HepG2 (cell line): ENCODE data around the gene SPP1. TPM values are rescaled to one million over a fixed set of nuclear protein-coding genes. Genes with fewer than 3 reads are reported as not detected.
"Not testable (repeated sequence)": the region's sequence is repeated elsewhere in the genome, so short reads cannot be mapped to it uniquely, and the experiment has no call there.

Experiments
- ATAC-seq: fragments of 200-7000 bp; cut with Tn5 transposase; 3 replicates; pipeline ENCODE4 v1.9.1; 2020; ENCODE audit warnings: mild to moderate bottlenecking, moderate library complexity
- BruUV-seq: library from RNA; stranded (reverse); fragments of 400-500 nt; replicated peaks from 2 replicates; lab custom pipeline; 2021; lab: Mats Ljungman, UMichigan
- CTCF ChIA-PET: fragments of 300-600 bp; formaldehyde crosslinking; extraction: SDS; loops from one replicate; lab custom pipeline; 2021; ENCODE audit warnings: low total read pairs, inconsistent platforms, low intra/inter-chr PET ratio; lab: Yijun Ruan, JAX
- POLR2A ChIA-PET: fragments of 350-600 bp; sonication (Branson Sonifier 250); formaldehyde crosslinking; loops from one replicate; lab custom pipeline; 2020; ENCODE audit warnings: antibody characterized with exemption, inconsistent platforms; lab: Yijun Ruan, JAX
- DNase-seq: peaks from one replicate; pipeline ENCODE4 v3.0.0-alpha.2; 2015; ENCODE audit warnings: low spot score
- FAIRE-seq: peaks from 3 replicates; lab custom pipeline; 2011; peaks lifted over from hg19 to GRCh38; lab: Jason Lieb, UNC
- H2AFZ ChIP-seq: one replicate; pipeline ENCODE4 v1.6.1; 2011; ENCODE audit warnings: low read length, inconsistent platforms
- H3K27ac ChIP-seq: fragments of 300-600 bp; 3 replicates; pipeline ENCODE4 v1.8.0; 2011; ENCODE audit warnings: mixed run types, mild to moderate bottlenecking, mixed read lengths, low read length, inconsistent platforms; ENCODE audit not compliant: insufficient read depth; ENCODE audit errors: extremely low read length
- H3K27me3 ChIP-seq, 2 experiments: fragments of 200-600 bp in 1 of 2; 2 replicates in 1 of 2; 3 replicates in 1 of 2; pipeline versions ENCODE4 v1.6.0 to v1.8.0; 2011; ENCODE audit warnings: low read length in 2 of 2, mild to moderate bottlenecking in 2 of 2, moderate library complexity in 2 of 2, inconsistent platforms in 1 of 2; ENCODE audit not compliant: insufficient read depth in 2 of 2, control insufficient read depth in 1 of 2
- H3K36me3 ChIP-seq, 2 experiments: fragments of 200-600 bp in 1 of 2; replicated peaks in 1 of 2; 2 replicates in 1 of 2; 3 replicates in 1 of 2; pipeline versions ENCODE4 v1.5.1 to v1.8.0; 2011; ENCODE audit warnings: low read length in 2 of 2, inconsistent platforms in 1 of 2; ENCODE audit not compliant: insufficient read depth in 2 of 2, control insufficient read depth in 1 of 2
- H3K4me1 ChIP-seq: 2 replicates; pipeline ENCODE4 v1.5.1; 2012; ENCODE audit warnings: low read length, inconsistent platforms; ENCODE audit not compliant: insufficient read depth
- H3K4me2 ChIP-seq: 2 replicates; pipeline ENCODE4 v1.6.0; 2011; ENCODE audit warnings: low read depth, low read length, inconsistent platforms
- H3K4me3 ChIP-seq, 3 experiments: fragments of 200-600 bp in 1 of 3; sonication (generic), shearing (Covaris generic) in 1 of 3; replicated peaks in 1 of 3; 2 replicates each; pipeline ENCODE4 v1.5.1; 2011 to 2016; ENCODE audit warnings: low read length in 3 of 3, inconsistent platforms in 2 of 3, low read depth in 2 of 3, mild to moderate bottlenecking in 2 of 3, control low read depth in 1 of 3, mixed read lengths in 1 of 3; ENCODE audit not compliant: insufficient read depth in 1 of 3
- H3K79me2 ChIP-seq: one replicate; pipeline ENCODE4 v1.6.1; 2011; ENCODE audit warnings: low read length, inconsistent platforms; ENCODE audit not compliant: insufficient read depth
- H3K9ac ChIP-seq: 2 replicates; pipeline ENCODE4 v1.6.0; 2011; ENCODE audit warnings: mild to moderate bottlenecking, low read depth, low read length, inconsistent platforms; ENCODE audit not compliant: insufficient read depth
- H3K9me3 ChIP-seq: 2 replicates; pipeline ENCODE4 v1.5.1; 2012; ENCODE audit warnings: mild to moderate bottlenecking, low read length
- H4K20me1 ChIP-seq: 2 replicates; pipeline ENCODE4 v1.6.0; 2011; ENCODE audit warnings: inconsistent platforms, mild to moderate bottlenecking, low read length, moderate library complexity; ENCODE audit not compliant: insufficient read depth
- ESRRA ChIP-seq: sonication (generic); formaldehyde crosslinking; IDR thresholded peaks from 2 replicates; pipeline ENCODE4 v1.5.1; 2020; ENCODE audit warnings: mild to moderate bottlenecking, low read depth, missing genetic modification reagents
- JUN ChIP-seq: sonication (generic); formaldehyde crosslinking; IDR thresholded peaks from 2 replicates; pipeline ENCODE4 v1.4.0; 2020; ENCODE audit warnings: mild to moderate bottlenecking, missing genetic modification reagents
- KLF12 ChIP-seq: sonication (generic); formaldehyde crosslinking; IDR thresholded peaks from 2 replicates; pipeline ENCODE4 v1.4.0; 2020; ENCODE audit warnings: missing genetic modification reagents, borderline replicate concordance
- NR2F6 ChIP-seq, 2 experiments: IDR thresholded peaks; 2 replicates each; pipeline ENCODE4 v1.6.1; 2016; ENCODE audit warnings: antibody characterized with exemption in 1 of 2, mild to moderate bottlenecking in 1 of 2
- SAP130 ChIP-seq: IDR thresholded peaks from 2 replicates; pipeline ENCODE4 v1.6.1; 2016; ENCODE audit warnings: low read depth
- STAT6 ChIP-seq: sonication (generic); formaldehyde crosslinking; IDR thresholded peaks from 2 replicates; pipeline ENCODE4 v1.4.0; 2020; ENCODE audit warnings: missing genetic modification reagents, mild to moderate bottlenecking, borderline replicate concordance
- ZNF121 ChIP-seq: sonication (generic); formaldehyde crosslinking; IDR thresholded peaks from 2 replicates; pipeline ENCODE4 v1.5.0; 2020; ENCODE audit warnings: mild to moderate bottlenecking, missing genetic modification reagents
- ZNF496 ChIP-seq: sonication (generic); formaldehyde crosslinking; IDR thresholded peaks from 2 replicates; pipeline ENCODE4 v1.8.1; 2023; ENCODE audit warnings: mild to moderate bottlenecking, moderate library complexity, missing genetic modification reagents; ENCODE audit not compliant: insufficient replicate concordance
- ZNF556 ChIP-seq: sonication (generic); formaldehyde crosslinking; IDR thresholded peaks from 2 replicates; pipeline ENCODE4 v1.4.0; 2020; ENCODE audit warnings: mild to moderate bottlenecking, missing genetic modification reagents, borderline replicate concordance
- ZNF709 ChIP-seq: sonication (generic); formaldehyde crosslinking; IDR thresholded peaks from 2 replicates; pipeline ENCODE4 v1.5.0; 2020; ENCODE audit warnings: mild to moderate bottlenecking, missing genetic modification reagents
- ZNF770 ChIP-seq: sonication (generic); formaldehyde crosslinking; IDR thresholded peaks from 2 replicates; pipeline ENCODE4 v1.5.0; 2020; ENCODE audit warnings: mild to moderate bottlenecking, missing genetic modification reagents
- ZSCAN29 ChIP-seq: sonication (generic); formaldehyde crosslinking; conservative IDR thresholded peaks from 2 replicates; pipeline ENCODE4 v1.4.0; 2020; ENCODE audit warnings: mild to moderate bottlenecking, missing genetic modification reagents
- WGBS: methylation state at CpG from one replicate; pipeline ENCODE4 v1.1.6; 2017; ENCODE audit warnings: low lambda C conversion rate; 5-methylcytosine and 5-hydroxymethylcytosine counted together
- in situ Hi-C: cut with HindIII; loops from 2 replicates; pipeline ENCODE4 v1.10.0; 2017; ENCODE audit warnings: low pct_unique_long_range_greater_than_20kb; ENCODE audit not compliant: extremely low pct_ligation_motif_present
- intact Hi-C: fragments of 100-400 bp; cut with micrococcal nuclease; formaldehyde crosslinking; loops from one replicate; pipeline ENCODE4 v1.10.0; 2022; ENCODE audit not compliant: unreplicated experiment
- polyA plus RNA-seq, 8 experiments: library from polyadenylated mRNA; depleted of rRNA in 3 of 8; stranded (reverse) in 7 of 8; unstranded in 1 of 8; fragments of >200 nt; fragmentation: Illumina TruSeq in 4 of 8; extraction: Trizol in 4 of 8; gene quantifications; 2 replicates each; pipeline versions ENCODE4 v1.2.1 to v1.2.3, GENCODE V29; 2011 to 2016; ENCODE audit warnings: low read depth in 4 of 8, missing spikeins in 1 of 8, mixed read lengths in 1 of 8; ENCODE audit not compliant: insufficient read depth in 1 of 8
- total RNA-seq, 5 experiments: library from RNA; depleted of rRNA; stranded (reverse); fragments of >200 nt; fragmentation: Illumina TruSeq; extraction: Trizol; gene quantifications; 2 replicates each; pipeline ENCODE4 v1.2.3, GENCODE V29; 2016; ENCODE audit warnings: low read depth in 1 of 5

SPP1 gene
- total and polyA plus RNA-seq, 2 of the 13 experiments (the other 11 are each of a cell fraction or from before 2014, with no cell fraction given): 682 to 788 TPM

- H3K36me3 ChIP-seq, H3K9ac ChIP-seq, FAIRE-seq, H3K27me3 ChIP-seq, H3K27ac ChIP-seq, POLR2A ChIA-PET, H3K9me3 ChIP-seq, in situ Hi-C loops, H3K79me2 ChIP-seq, BruUV-seq, DNase-seq, CTCF ChIA-PET, ATAC-seq, H2AFZ ChIP-seq, H4K20me1 ChIP-seq, H3K4me3 ChIP-seq: not testable (repeated sequence)
- intact Hi-C loops: loop anchor here (2.0 kb wide), 1 partner anchor 14 kb away; no protein-coding TSS in a partner anchor
- peak overlapping the region; percentile 19; the same call in 1 of the 2 replicates for H3K4me2 ChIP-seq
- WGBS: 74% methylated on average over 2 of the region's 2 CpGs
- peak; percentile 89 for TF ChIP-seq ZNF770 (CRISPR knock-in tag)
- TF ChIP-seq ZNF121: peak; percentile 85
- H3K4me1 ChIP-seq: peaks cover 35% of the 10 kb centered on the region
These were observed 34.7 kb upstream of the SPP1 start for GRCh38 chr4:87940809-87941208.

- no peaks in the 10 kb centered on the region for H4K20me1 ChIP-seq
- no peaks in the 10 kb centered on the region for H3K27me3 ChIP-seq
- H3K4me3 ChIP-seq: no peak overlapping the region
- no peak overlapping the region for H3K9ac ChIP-seq
- H3K4me1 ChIP-seq: peaks cover 37% of the 10 kb centered on the region
- intact Hi-C loops (loop anchor here (2.0 kb wide), 1 partner anchor 15 kb away; no protein-coding TSS in a partner anchor), in situ Hi-C loops (no loop called here)
- POLR2A ChIA-PET: interaction anchor here (0.7 kb wide), 1 partner anchor 29 kb away, joined by 4 read pairs; no protein-coding TSS in a partner anchor
- no TSS peak for BruUV-seq
- no peaks in the 10 kb centered on the region for H3K9me3 ChIP-seq
- 37% methylated on average over 4 of the region's 5 CpGs for WGBS
- no peaks in the 10 kb centered on the region for H3K79me2 ChIP-seq
- CTCF ChIA-PET: no interaction called here
- peak; percentile 99 for ATAC-seq
- peak overlapping the region; percentile 21 for H3K27ac ChIP-seq
- peak overlapping the region; percentile 19 for H3K4me2 ChIP-seq
- DNase-seq: peak; percentile 73
- H2AFZ ChIP-seq: no peak overlapping the region
- FAIRE-seq: peak; percentile 39
- H3K36me3 ChIP-seq: no peaks in the 10 kb centered on the region
- no peak for TF ChIP-seq ZNF556
- no peak for TF ChIP-seq JUN (CRISPR knock-in tag)
- no peak for TF ChIP-seq NR2F6 (IDR thresholded peaks at IDR 0.05)
- TF ChIP-seq NR2F6 (CRISPR knock-in tag; IDR thresholded peaks at IDR 0.05): 0 out of 2 replicates have a peak, but pooled peaks have one; percentile 12
- TF ChIP-seq ZSCAN29 (CRISPR knock-in tag): no peak
- TF ChIP-seq SAP130 (CRISPR knock-in tag): peak; percentile 36; the same call in 1 of the 2 replicates
- TF ChIP-seq KLF12: no peak
- TF ChIP-seq STAT6: peak; percentile 49; the same call in 1 of the 2 replicates
- no peak for TF ChIP-seq ZNF496
- no peak for TF ChIP-seq ZNF709 (CRISPR knock-in tag)
- TF ChIP-seq ESRRA (CRISPR knock-in tag): no peak
These were observed 33.7 kb upstream of the SPP1 start for GRCh38 chr4:87941537-87942392.
